GM13976 (cell line): Measurements from ENCODE around the gene FZR1.

ENCODE experiments used
- DNase-seq: peaks from one replicate; pipeline ENCODE4 v3.0.0; 2012; ENCODE audit warnings: low spot score
- in situ Hi-C: fragments of 300-500 bp; cut with MboI; formaldehyde crosslinking; loops from one replicate; pipeline ENCODE4 v1.12.0; 2022; ENCODE audit warnings: low sequenced_read_pairs, mixed read lengths, inconsistent platforms; ENCODE audit not compliant: unreplicated experiment
- TF ChIP-seq, protein P1 (sequence below): IDR thresholded peaks from 2 replicates; pipeline ENCODE4 v1.5.1; 2012; ENCODE audit warnings: borderline replicate concordance, mild to moderate bottlenecking; ENCODE audit not compliant: insufficient read depth; ENCODE audit errors: extremely low read depth, missing control alignments, control extremely low read depth

Gene FZR1

DNA sequence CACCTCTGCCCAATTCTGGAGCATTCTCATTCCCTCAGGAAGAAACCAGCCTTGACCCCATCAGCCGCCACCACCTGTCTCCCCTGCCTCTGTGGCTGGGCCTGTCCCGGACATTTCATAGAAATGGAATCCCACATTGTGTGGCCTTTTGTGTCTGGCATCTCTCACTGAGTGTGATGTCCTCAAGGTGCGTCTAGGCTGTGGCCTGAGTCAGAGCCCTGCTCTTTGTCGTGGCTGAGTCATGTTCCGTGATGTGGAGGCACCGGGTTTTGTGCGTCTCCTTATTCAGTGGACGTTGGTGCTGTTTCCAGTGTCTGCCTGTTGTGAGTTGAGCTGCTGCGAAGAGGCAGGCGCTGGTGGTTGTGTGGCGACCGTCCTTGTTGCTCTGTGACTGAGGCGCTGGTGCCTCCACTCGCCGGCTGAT, 3.5 kb downstream of the FZR1 start:
- in situ Hi-C loops, result no loop called here
- TF ChIP-seq, protein P1, sequence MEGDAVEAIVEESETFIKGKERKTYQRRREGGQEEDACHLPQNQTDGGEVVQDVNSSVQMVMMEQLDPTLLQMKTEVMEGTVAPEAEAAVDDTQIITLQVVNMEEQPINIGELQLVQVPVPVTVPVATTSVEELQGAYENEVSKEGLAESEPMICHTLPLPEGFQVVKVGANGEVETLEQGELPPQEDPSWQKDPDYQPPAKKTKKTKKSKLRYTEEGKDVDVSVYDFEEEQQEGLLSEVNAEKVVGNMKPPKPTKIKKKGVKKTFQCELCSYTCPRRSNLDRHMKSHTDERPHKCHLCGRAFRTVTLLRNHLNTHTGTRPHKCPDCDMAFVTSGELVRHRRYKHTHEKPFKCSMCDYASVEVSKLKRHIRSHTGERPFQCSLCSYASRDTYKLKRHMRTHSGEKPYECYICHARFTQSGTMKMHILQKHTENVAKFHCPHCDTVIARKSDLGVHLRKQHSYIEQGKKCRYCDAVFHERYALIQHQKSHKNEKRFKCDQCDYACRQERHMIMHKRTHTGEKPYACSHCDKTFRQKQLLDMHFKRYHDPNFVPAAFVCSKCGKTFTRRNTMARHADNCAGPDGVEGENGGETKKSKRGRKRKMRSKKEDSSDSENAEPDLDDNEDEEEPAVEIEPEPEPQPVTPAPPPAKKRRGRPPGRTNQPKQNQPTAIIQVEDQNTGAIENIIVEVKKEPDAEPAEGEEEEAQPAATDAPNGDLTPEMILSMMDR, result no peak
- DNase-seq, result no peak

DNA sequence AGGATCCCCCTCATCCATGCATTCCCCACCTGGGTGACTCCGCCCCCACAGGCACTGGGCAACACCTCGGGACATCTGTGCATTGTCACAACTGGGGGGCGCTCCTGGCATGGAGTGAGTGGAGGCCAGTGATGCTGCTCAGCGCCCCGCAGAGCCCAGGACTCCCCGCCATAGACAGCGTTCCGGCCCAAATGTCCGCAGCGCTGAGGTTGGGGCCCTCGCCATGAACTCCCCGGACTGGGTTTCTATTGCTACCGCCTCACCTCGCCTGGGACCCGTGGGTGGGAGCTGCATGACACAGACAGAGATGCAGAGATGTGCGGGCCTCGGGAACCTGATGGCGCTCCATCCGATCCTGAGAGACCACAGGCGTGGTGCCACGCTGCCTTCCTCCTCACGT, 4.6 kb downstream of the FZR1 start:
- DNase-seq, result no peak
- in situ Hi-C loops, result no loop called here
- TF ChIP-seq, protein P1, result no peak

DNA sequence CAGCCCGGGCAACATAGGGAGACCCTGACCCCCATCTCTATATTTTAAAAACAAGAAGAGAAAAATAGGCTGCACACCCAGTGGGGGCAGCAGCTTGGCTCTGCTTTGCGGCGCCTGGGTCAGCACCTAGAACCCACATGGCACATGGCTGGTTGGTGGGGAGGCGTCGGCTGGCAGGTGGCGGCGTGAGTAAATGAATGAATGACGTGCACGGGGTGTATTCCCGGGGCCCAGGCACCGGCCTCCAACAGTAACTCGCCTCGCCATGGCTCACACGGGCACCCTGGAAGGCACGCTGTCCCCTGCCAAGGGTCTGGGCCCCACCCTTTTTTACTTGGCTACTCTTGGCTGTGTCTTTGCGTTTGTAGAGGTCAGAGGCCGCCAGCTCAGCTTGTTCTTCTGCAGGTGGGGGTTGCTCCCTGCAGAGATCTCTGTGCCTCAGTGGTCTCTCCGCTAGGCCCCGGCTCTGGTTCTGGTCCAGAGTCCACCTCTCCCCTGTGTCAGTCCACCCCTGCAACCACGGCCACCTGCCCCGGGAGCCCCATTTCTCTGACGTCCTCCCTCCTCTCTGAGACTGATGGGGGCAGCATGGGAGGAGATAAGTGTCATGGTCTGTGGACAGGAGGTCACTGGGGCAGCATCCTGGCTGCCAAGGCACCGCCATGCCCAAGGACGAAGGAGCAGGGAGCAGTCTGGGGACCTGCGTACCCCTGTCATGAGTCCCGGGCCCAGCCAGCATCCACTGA, 5.6 kb downstream of the FZR1 start:
- in situ Hi-C loops, result no loop called here
- TF ChIP-seq, protein P1, result no peak
- no peak for DNase-seq

DNA sequence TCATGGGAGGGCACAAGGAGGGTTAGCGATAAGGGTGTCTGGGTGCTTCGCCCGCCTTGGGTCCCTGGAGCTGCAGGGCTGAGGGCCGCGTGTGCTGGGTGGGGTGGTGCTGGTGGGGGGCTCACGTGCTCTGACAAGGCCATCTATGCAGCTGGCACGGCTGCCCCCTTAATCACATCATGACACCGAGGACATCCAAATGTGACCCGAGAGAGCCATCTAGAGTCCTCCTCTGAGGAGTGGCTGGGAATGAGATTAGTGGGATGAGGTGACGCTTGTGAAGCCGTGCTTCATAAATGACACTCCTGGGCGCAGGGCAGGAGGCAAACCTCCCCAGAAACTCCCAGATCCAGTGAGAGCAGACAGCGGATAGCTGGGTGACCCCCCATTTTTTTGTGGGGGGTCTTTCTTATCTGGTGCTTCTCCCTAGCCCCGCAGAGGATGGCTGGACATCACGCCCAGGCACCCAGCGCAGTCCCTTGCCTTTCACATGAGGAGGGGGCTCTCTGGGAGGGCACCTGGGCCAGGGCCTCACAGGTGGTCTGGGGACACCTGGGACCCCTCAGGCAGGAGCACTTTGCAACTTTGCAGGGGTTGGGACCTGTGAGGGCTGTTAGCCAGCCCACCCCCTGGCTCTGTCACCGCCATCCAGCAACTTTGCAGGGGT, 6.6 kb downstream of the FZR1 start:
- DNase-seq, result no peak
- TF ChIP-seq, protein P1, result no peak
- in situ Hi-C loops, result no loop called here

DNA sequence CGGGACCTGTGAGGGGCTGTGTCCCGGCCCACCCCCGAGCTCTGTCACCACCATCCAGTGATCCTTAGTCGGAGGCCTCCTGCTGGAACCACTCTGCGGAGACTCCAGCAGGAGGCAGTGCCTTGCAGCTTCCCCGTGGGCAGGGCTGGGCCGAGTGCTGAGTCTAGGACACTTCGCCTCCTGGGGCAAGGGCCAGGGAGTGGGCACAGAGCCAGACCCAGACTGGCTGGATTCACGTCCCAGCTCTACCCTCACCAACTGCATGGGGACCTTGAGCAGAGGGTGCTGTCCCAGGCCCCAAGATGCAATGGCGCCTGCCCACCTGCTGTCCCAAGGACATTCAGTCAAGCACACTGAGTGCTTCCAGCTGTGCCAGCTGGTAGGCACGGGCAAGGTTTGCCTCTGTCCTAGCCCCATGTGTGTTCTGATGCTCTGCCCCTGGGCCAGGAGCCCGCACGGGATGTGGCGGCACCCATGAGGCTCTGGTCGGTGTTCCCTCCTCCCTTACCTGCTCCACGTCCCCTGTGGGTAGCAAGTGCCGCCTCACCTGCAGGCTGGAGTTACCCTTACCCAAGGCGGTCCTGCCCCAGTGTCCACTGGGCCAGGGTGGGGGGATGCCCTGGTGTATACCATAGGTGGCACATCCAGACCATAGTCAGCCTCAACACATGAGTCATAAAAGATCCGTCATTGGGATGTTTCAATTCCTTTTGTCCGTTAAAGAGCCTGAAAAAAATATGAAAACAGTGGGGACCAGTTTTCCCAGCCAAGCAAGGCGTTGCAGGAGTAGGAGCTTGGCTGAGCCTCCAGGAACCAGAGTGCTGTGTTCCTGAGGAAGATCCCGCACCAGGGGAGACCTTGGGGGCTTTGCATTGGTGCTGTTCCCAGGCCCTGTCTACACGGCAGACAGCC, 7.4 kb downstream of the FZR1 start:
- DNase-seq, result no peak
- in situ Hi-C loops, result no loop called here
- TF ChIP-seq, protein P1, result no peak

DNA sequence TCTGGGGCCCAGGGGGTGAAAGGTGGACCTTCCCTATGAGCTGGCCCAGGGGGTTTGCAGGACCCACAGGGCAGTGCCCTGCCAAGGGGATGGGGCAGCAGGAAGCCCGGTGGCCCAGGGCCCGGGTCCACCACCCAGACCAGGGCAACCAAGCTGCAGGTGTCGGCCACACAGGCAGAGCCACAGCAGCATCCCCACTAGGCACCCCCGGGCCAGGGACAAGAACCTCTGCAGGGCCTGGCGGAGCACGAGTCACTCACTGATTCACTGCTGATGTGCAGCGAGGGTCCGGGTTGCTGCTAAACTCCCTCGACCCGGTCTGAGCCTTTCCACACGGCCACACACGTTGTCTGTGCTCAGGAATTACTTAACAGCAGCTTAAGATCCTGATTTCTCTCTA, 8.8 kb downstream of the FZR1 start:
- DNase-seq, result no peak

More for the DNA sequence above, 8.8 kb downstream of the FZR1 start:
- in situ Hi-C loops, result no loop called here
- TF ChIP-seq, protein P1, result no peak
